Measurements from ENCODE around the gene PINK1.
"Not testable (repeated sequence)": the region's sequence is repeated elsewhere in the genome, so short reads cannot be mapped to it uniquely, and the experiment has no call there.

PINK1 gene

GRCh38 chr1:20601129-20601825 lies 32.0 kb upstream of the PINK1 start:
- intact Hi-C loops (cut with micrococcal nuclease): no loop called here
- no peak overlapping the region for H3K27ac Mint-ChIP-seq
- H3K4me1 Mint-ChIP-seq (ENCODE audit: low read depth): peaks cover 56% of the 10 kb centered on the region
- H3K9me3 Mint-ChIP-seq: peaks cover 16% of the 10 kb centered on the region
- peaks cover 27% of the 10 kb centered on the region for H3K36me3 Mint-ChIP-seq (ENCODE audit: low read depth)
- H3K27me3 Mint-ChIP-seq: no peaks in the 10 kb centered on the region
- no peak overlapping the region for H3K4me3 Mint-ChIP-seq

GRCh38 chr1:20602851-20603450 lies 30.3 kb upstream of the PINK1 start:
- peak overlapping the region; percentile 26 for H3K27ac Mint-ChIP-seq

GRCh38 chr1:20603504-20604464 lies 29.5 kb upstream of the PINK1 start:
- peaks cover 42% of the 10 kb centered on the region for H3K36me3 Mint-ChIP-seq (ENCODE audit: low read depth)
- peaks cover 13% of the 10 kb centered on the region for H3K9me3 Mint-ChIP-seq
- no peaks in the 10 kb centered on the region for H3K27me3 Mint-ChIP-seq
- peaks cover 35% of the 10 kb centered on the region for H3K4me1 Mint-ChIP-seq (ENCODE audit: low read depth)
- no peak overlapping the region for H3K4me3 Mint-ChIP-seq
- H3K27ac Mint-ChIP-seq: peak overlapping the region; percentile 26
- intact Hi-C loops (cut with micrococcal nuclease): no loop called here

More at GRCh38 chr1:20602851-20603450, 30.3 kb upstream of the PINK1 start:
- intact Hi-C loops (cut with micrococcal nuclease): no loop called here
- H3K9me3 Mint-ChIP-seq: peaks cover 16% of the 10 kb centered on the region
- peaks cover 43% of the 10 kb centered on the region for H3K4me1 Mint-ChIP-seq (ENCODE audit: low read depth)
- H3K36me3 Mint-ChIP-seq (ENCODE audit: low read depth): peaks cover 41% of the 10 kb centered on the region
- H3K27me3 Mint-ChIP-seq: no peaks in the 10 kb centered on the region
- H3K4me3 Mint-ChIP-seq: no peak overlapping the region

DNA sequence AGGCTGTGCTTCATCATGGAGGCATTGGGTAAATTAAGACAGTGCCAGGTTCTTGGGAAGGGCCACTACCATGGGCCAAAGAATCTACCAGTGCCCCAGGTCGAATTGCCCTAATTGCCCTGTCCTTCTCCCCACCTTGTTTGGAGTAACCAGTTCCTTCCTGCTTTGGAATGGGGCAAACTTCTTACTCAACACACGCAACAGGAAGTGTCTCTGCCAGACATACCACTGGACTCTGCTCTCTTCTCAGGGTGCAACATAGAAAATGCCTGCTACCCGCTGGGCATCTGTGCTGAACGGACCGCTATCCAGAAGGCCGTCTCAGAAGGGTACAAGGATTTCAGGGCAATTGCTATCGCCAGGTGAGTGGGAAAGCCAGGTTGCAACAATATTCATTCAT lies 28.6 kb upstream of the PINK1 start:
- Mint-ChIP-seq H3K4me3 (no peak overlapping the region), H3K4me1 (ENCODE audit: low read depth) (peaks cover 30% of the 10 kb centered on the region), H3K27ac (no peak overlapping the region), H3K36me3 (ENCODE audit: low read depth) (peaks cover 46% of the 10 kb centered on the region), H3K9me3 (peaks cover 9% of the 10 kb centered on the region), H3K27me3 (no peaks in the 10 kb centered on the region)
- intact Hi-C loops (cut with micrococcal nuclease): no loop called here

DNA sequence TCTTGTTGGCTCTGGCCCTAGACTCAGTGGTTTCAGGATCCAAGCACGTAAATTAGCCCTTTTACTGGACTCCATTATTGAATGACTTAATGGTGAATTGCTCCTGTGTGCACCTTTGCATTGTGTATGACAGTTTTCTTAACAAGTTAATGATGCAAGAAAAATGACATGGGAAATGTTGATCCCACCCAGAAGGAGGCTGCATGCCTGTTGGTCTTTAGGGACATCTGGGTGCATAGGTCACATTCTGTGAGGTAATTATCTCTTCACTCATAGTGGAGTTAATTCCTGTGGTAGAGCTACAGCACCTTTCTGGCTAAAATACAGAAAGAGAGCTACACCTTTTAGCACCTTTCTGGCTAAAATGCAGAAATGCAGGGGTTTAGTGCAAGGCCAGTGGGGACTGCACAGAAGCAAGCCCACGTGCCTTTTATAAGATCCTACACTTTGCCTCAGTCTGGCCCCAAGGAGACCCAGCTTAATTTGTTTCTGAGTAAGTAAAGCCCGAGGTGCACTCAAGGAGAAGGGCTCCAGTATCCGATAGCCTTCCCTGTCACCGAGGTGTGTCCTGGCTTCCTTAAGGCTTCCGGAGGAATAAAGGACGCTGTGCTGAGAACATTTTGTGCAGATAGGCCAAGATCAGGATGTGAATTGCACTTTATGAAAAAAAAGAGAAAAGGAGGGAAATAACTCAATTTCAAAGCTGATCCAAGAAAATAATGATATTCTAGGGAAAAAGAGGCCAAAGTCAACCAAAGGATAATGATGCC lies 26.3 kb upstream of the PINK1 start:
- Mint-ChIP-seq H3K36me3 (ENCODE audit: low read depth) (peaks cover 48% of the 10 kb centered on the region), H3K4me1 (ENCODE audit: low read depth) (peaks cover 14% of the 10 kb centered on the region)
- H3K9me3 Mint-ChIP-seq; intact Hi-C loops (cut with micrococcal nuclease); H3K27ac Mint-ChIP-seq; H3K4me3 Mint-ChIP-seq; H3K27me3 Mint-ChIP-seq: not testable (repeated sequence)

GRCh38 chr1:20609541-20609940 lies 23.7 kb upstream of the PINK1 start:
- Mint-ChIP-seq H3K36me3 (ENCODE audit: low read depth) (peaks cover 64% of the 10 kb centered on the region), H3K27ac (no peak overlapping the region), H3K4me3 (no peak overlapping the region), H3K27me3 (no peaks in the 10 kb centered on the region), H3K9me3 (no peaks in the 10 kb centered on the region), H3K4me1 (ENCODE audit: low read depth) (peaks cover 5% of the 10 kb centered on the region)
- intact Hi-C loops (cut with micrococcal nuclease): no loop called here

DNA sequence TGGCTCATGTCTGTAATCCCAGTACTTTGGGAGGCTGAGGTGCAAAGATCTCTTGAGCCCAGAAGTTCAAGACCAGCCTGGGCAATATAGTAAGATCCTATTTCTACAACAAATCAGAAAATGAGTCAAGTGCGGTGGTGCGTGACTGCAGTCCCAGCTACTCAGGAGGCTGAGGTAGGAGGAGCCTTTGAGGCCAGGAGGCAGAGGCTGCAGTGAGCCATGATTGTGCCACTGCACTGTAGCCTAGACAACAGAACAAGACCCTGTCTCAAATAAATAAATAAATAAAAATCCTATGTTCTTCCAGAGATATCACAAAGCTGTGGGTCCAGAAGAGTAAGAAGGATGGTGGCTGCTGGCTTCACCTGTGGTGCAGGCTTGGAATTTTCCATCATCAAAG lies 22.3 kb upstream of the PINK1 start:
- no peak overlapping the region for H3K27ac Mint-ChIP-seq
- intact Hi-C loops (cut with micrococcal nuclease): no loop called here
- H3K36me3 Mint-ChIP-seq (ENCODE audit: low read depth): peaks cover 75% of the 10 kb centered on the region
- H3K9me3 Mint-ChIP-seq: no peaks in the 10 kb centered on the region
- H3K4me1 Mint-ChIP-seq (ENCODE audit: low read depth): no peaks in the 10 kb centered on the region
- no peak overlapping the region for H3K4me3 Mint-ChIP-seq
- no peaks in the 10 kb centered on the region for H3K27me3 Mint-ChIP-seq

DNA sequence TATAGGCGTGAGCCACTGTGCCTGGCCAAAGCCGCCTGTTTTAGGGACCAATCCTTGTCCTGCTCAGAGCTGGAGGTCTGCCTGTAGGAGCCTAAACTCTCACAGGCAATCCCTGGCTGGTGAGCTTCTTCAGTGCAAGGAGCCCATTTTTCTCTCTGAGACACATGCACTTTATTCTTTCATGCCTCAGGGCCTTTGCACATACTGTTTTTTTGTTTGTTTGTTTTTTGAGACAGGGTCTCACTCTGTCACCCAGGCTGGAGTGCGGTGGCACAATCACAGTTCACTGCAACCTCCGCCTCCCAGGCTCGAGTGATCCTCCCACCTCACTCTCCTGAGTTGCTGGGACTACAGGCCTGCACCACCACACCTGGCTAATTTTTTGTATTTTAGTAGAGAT lies 21.6 kb upstream of the PINK1 start:
- Mint-ChIP-seq H3K9me3 (no peaks in the 10 kb centered on the region), H3K4me3 (no peak overlapping the region), H3K36me3 (ENCODE audit: low read depth) (peaks cover 76% of the 10 kb centered on the region), H3K4me1 (ENCODE audit: low read depth) (no peaks in the 10 kb centered on the region), H3K27me3 (no peaks in the 10 kb centered on the region), H3K27ac (no peak overlapping the region)
- intact Hi-C loops (cut with micrococcal nuclease): no loop called here

- H3K4me1 Mint-ChIP-seq (ENCODE audit: low read depth): no peaks in the 10 kb centered on the region
- H3K27me3 Mint-ChIP-seq: no peaks in the 10 kb centered on the region
- intact Hi-C loops (cut with micrococcal nuclease): no loop called here
- no peak overlapping the region for H3K4me3 Mint-ChIP-seq
- H3K27ac Mint-ChIP-seq: no peak overlapping the region
- H3K9me3 Mint-ChIP-seq: no peaks in the 10 kb centered on the region
- peaks cover 78% of the 10 kb centered on the region for H3K36me3 Mint-ChIP-seq (ENCODE audit: low read depth)
These were observed 21.0 kb upstream of the PINK1 start for GRCh38 chr1:20612221-20612746.

GRCh38 chr1:20614131-20614579 lies 19.1 kb upstream of the PINK1 start:
- peaks cover 83% of the 10 kb centered on the region for H3K36me3 Mint-ChIP-seq (ENCODE audit: low read depth)
- no peaks in the 10 kb centered on the region for H3K27me3 Mint-ChIP-seq
- no peak overlapping the region for H3K4me3 Mint-ChIP-seq
- peak overlapping the region; percentile 13 for H3K27ac Mint-ChIP-seq
- H3K4me1 Mint-ChIP-seq (ENCODE audit: low read depth): no peaks in the 10 kb centered on the region
- intact Hi-C loops (cut with micrococcal nuclease): no loop called here
- H3K9me3 Mint-ChIP-seq: no peaks in the 10 kb centered on the region

GRCh38 chr1:20615946-20616846 lies 17.1 kb upstream of the PINK1 start:
- intact Hi-C loops (cut with micrococcal nuclease): no loop called here
- Mint-ChIP-seq H3K4me3 (no peak overlapping the region), H3K27me3 (no peaks in the 10 kb centered on the region), H3K36me3 (ENCODE audit: low read depth) (peaks cover 83% of the 10 kb centered on the region), H3K4me1 (ENCODE audit: low read depth) (no peaks in the 10 kb centered on the region), H3K9me3 (no peaks in the 10 kb centered on the region), H3K27ac (no peak overlapping the region)

DNA sequence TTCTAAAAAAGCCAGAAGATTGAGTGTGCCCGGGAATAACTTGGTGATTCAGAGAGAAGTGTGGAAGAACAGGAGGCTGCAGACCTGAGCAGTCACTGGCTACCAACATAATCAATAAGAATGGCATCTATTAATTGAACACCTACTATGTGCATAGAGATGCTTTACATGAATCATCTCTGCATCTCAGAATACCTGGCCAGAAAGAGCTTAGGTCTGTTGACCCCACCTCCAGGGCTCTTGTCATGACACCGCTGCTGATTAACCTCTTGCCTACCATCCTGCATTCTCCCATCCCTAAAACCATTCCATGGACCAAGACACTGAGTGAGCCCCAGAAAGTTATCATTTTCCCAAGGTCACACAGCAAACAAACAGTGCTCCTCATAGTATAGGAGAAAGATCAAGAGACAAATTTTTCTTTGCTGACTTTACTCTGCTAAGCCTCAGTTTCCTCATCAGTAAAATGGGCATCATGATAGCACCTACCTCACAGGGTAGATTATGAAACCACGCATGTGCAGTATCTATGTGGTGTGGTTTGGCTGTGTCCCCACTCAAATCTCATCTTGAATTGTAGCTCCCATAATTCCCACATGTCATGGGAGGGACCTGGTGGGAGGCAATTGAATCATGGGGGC lies 16.3 kb upstream of the PINK1 start:
- Mint-ChIP-seq H3K27ac (no peak overlapping the region), H3K4me1 (ENCODE audit: low read depth) (no peaks in the 10 kb centered on the region), H3K27me3 (no peaks in the 10 kb centered on the region), H3K4me3 (no peak overlapping the region), H3K9me3 (no peaks in the 10 kb centered on the region), H3K36me3 (ENCODE audit: low read depth) (peaks cover 76% of the 10 kb centered on the region)
- intact Hi-C loops (cut with micrococcal nuclease): no loop called here

All from dendritic cell treated with granulocyte-macrophage colony-stimulating factor and Interleukin-4, amounts not matched to agents 40 ng/mL and 50 ng/mL, for 4 days (primary cell).